HL-60 (cell line): ENCODE measurements around the gene TFB1M.

ENCODE experiments used
- DNase-seq, 2 experiments: peaks; one replicate each; pipeline ENCODE4 v3.0.0-alpha.2; 2010 to 2020; ENCODE audit warnings: low read depth in 1 of 2, low spot score in 1 of 2
- H3K27ac ChIP-seq: fragments of 250-450 bp; sonication (Bioruptor Pico); replicated peaks from 2 replicates; pipeline ENCODE4 v1.5.1; 2020; ENCODE audit warnings: mild to moderate bottlenecking, moderate library complexity
- H3K27me3 ChIP-seq: fragments of 250-450 bp; sonication (Bioruptor Pico); 2 replicates; pipeline ENCODE4 v1.5.1; 2021; ENCODE audit warnings: mild to moderate bottlenecking, moderate library complexity; ENCODE audit not compliant: insufficient read depth, poor library complexity, severe bottlenecking
- H3K4me3 ChIP-seq: replicated peaks from 2 replicates; pipeline ENCODE4 v1.5.1; 2011; ENCODE audit warnings: mild to moderate bottlenecking, control low read depth, low read length; ENCODE audit not compliant: insufficient read depth
- GABPA ChIP-seq: IDR thresholded peaks from 2 replicates; pipeline ENCODE4 v1.6.1; 2012; ENCODE audit warnings: low read depth
- POLR2AphosphoS5 ChIP-seq: IDR thresholded peaks from 2 replicates; pipeline ENCODE4 v1.6.1; 2012; ENCODE audit warnings: low read depth
- SPI1 ChIP-seq: IDR thresholded peaks from 2 replicates; pipeline ENCODE4 v1.6.1; 2012; ENCODE audit warnings: low read depth, mild to moderate bottlenecking, borderline replicate concordance
- TF ChIP-seq, protein P1 (sequence below): IDR thresholded peaks from one replicate; pipeline ENCODE4 v1.5.1; 2011; ENCODE audit warnings: low read length, control low read depth, inconsistent platforms; ENCODE audit not compliant: insufficient read depth
- TF ChIP-seq, protein P2 (sequence below): IDR thresholded peaks from 2 replicates; pipeline ENCODE4 v1.6.1; 2012; ENCODE audit warnings: low read depth; ENCODE audit not compliant: insufficient replicate concordance

Gene TFB1M

DNA sequence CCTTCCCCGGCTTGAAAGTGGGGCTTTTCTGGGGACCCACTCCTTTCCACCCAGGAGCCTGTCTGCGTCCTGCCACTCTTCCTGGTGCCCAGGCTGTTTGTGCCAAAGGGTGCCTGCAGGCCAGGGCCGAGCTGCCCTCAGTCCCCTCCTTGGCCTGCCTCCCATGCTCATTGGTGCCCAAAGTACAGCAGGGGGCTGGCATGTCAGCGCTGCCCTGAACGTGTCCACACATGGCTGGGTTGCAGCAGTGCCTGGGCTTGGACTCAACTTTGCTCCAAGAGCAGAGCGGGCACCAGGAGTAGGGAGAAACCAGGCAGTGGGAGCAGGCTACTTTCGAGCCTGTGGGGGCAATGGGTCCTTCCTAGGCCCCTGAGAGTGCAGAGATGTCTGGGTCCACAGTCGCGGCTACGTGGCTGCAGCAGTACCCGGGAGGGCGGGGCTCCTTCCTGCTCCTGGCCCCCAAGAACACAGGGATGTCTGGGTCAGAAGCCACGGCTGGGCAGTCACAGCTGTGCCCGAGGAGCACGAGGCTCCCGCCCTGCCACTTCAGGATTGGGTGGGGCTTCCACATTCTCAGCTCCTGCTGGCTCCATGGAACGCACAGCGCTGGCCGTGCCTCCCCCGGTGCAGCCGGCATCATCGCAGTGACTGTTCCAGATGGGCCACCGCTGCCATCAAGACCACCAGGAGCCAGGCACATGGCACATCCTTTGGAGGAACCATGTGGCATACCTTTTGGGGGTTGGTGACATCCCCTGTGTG is 100.5 kb downstream of the TFB1M start:
- Histone ChIP-seq H3K4me3 (no peak overlapping the region), H3K27me3 (peaks cover 2% of the 10 kb centered on the region), H3K27ac (no peak overlapping the region)
- TF ChIP-seq, protein P1, sequence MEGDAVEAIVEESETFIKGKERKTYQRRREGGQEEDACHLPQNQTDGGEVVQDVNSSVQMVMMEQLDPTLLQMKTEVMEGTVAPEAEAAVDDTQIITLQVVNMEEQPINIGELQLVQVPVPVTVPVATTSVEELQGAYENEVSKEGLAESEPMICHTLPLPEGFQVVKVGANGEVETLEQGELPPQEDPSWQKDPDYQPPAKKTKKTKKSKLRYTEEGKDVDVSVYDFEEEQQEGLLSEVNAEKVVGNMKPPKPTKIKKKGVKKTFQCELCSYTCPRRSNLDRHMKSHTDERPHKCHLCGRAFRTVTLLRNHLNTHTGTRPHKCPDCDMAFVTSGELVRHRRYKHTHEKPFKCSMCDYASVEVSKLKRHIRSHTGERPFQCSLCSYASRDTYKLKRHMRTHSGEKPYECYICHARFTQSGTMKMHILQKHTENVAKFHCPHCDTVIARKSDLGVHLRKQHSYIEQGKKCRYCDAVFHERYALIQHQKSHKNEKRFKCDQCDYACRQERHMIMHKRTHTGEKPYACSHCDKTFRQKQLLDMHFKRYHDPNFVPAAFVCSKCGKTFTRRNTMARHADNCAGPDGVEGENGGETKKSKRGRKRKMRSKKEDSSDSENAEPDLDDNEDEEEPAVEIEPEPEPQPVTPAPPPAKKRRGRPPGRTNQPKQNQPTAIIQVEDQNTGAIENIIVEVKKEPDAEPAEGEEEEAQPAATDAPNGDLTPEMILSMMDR: no peak
- TF ChIP-seq SPI1 (no peak), POLR2AphosphoS5 (no peak), GABPA (no peak)
- TF ChIP-seq, protein P2, sequence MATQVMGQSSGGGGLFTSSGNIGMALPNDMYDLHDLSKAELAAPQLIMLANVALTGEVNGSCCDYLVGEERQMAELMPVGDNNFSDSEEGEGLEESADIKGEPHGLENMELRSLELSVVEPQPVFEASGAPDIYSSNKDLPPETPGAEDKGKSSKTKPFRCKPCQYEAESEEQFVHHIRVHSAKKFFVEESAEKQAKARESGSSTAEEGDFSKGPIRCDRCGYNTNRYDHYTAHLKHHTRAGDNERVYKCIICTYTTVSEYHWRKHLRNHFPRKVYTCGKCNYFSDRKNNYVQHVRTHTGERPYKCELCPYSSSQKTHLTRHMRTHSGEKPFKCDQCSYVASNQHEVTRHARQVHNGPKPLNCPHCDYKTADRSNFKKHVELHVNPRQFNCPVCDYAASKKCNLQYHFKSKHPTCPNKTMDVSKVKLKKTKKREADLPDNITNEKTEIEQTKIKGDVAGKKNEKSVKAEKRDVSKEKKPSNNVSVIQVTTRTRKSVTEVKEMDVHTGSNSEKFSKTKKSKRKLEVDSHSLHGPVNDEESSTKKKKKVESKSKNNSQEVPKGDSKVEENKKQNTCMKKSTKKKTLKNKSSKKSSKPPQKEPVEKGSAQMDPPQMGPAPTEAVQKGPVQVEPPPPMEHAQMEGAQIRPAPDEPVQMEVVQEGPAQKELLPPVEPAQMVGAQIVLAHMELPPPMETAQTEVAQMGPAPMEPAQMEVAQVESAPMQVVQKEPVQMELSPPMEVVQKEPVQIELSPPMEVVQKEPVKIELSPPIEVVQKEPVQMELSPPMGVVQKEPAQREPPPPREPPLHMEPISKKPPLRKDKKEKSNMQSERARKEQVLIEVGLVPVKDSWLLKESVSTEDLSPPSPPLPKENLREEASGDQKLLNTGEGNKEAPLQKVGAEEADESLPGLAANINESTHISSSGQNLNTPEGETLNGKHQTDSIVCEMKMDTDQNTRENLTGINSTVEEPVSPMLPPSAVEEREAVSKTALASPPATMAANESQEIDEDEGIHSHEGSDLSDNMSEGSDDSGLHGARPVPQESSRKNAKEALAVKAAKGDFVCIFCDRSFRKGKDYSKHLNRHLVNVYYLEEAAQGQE: no peak
- DNase-seq: no peak

DNA sequence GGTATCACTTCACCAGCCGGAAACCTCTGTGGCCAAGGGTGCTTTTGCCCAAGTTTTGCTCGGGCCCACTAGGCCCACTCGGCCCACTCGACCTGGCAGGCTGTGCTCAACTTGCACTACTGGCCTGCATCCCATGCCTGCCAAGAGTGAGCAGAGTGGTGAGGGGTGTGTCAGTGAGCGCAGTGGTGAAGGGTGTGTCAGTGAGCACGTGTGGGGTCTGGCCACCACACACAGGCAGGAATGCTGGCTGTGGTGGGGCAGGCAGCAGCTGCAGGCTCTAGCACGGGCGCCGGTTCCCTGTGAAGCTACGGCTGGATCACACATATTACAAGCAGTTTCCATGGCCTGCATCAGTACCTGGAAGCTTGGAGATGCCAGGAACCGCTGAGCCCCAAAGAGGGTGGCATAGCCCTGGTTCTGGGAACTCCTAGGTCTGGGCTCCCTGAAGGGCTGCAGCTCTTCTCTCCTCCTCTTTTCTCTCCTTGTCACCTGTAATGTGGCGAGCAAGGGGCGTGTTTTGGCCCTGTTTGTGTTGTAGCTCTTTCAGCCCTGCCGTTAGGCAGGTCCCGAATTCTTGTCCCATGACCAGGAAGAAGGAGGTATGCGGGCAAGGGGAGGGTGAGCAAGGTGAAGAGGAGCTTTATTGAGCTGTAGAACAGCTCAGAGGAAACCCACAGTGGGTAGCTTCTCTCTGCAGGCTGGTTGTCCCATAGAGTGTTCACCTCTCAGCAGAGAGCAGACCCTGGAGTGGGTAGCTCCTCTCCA is 101.5 kb downstream of the TFB1M start:
- Histone ChIP-seq H3K4me3 (no peak overlapping the region), H3K27ac (no peak overlapping the region), H3K27me3 (peaks cover 2% of the 10 kb centered on the region)
- TF ChIP-seq, protein P2: no peak
- TF ChIP-seq POLR2AphosphoS5 (no peak), SPI1 (no peak), GABPA (no peak)
- TF ChIP-seq, protein P1: no peak
- no peak for DNase-seq

DNA sequence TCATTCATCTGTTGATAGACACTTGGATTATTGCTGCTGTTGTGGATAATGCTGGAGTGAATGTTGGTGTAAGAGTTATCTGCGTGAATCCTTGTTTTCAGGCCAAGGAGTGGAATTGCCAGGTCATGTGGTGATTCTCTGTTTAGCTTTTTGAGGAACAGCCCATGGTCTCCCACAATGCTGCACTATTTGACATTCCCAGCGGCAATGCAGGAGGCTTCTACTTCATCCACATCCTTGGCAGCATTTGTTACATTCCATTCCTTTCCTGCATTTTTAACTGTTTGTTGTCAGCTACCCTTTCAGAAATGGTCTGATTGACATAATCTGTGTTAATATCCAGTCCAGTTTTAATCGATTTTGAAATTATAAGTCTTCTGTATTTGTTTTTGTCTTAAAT is 102.2 kb downstream of the TFB1M start:
- Histone ChIP-seq H3K27me3 (no peaks in the 10 kb centered on the region), H3K27ac (no peak overlapping the region), H3K4me3 (no peak overlapping the region)
- TF ChIP-seq POLR2AphosphoS5: no peak
- TF ChIP-seq, protein P2: no peak
- TF ChIP-seq, protein P1: no peak
- no peak for TF ChIP-seq SPI1
- TF ChIP-seq GABPA: no peak
- DNase-seq: no peak
